GM12878 (cell line): ENCODE measurements around the gene ZNF891. TPM values are rescaled to one million over a fixed set of nuclear protein-coding genes. Genes with fewer than 3 reads are reported as not detected.
A peak's percentile ranks its signal among the peaks of the same experiment; 100 is the strongest.

ENCODE experiments used
- ASH2L ChIP-seq: fragments of 300-600, 200-600 bp; sonication (generic); IDR thresholded peaks from 2 replicates; pipeline ENCODE4 v1.6.1; 2017; ENCODE audit warnings: low read depth, mild to moderate bottlenecking, borderline replicate concordance
- BCL11A ChIP-seq: IDR thresholded peaks from 2 replicates; pipeline ENCODE4 v1.6.1; 2011; ENCODE audit warnings: low read depth, low read length
- CBFB ChIP-seq: IDR thresholded peaks from 2 replicates; pipeline ENCODE4 v1.6.1; 2016; ENCODE audit warnings: antibody characterized with exemption, low read depth
- CHD2 ChIP-seq: IDR thresholded peaks from 2 replicates; pipeline ENCODE4 v1.6.1; 2011; ENCODE audit warnings: low read depth, low read length, improper control_type of control experiment, borderline replicate concordance
- CREB1 ChIP-seq: IDR thresholded peaks from 2 replicates; pipeline ENCODE4 v1.6.1; 2012; ENCODE audit warnings: low read depth, mild to moderate bottlenecking, inconsistent platforms
- E2F4 ChIP-seq: IDR thresholded peaks from 2 replicates; pipeline ENCODE4 v1.6.1; 2012; ENCODE audit warnings: low read depth, low read length, improper control_type of control experiment
- EZH2 ChIP-seq: IDR thresholded peaks from 2 replicates; pipeline ENCODE4 v1.6.1; 2012; ENCODE audit warnings: low read depth, mild to moderate bottlenecking, control low read depth, inconsistent platforms, low read length, borderline replicate concordance; ENCODE audit not compliant: control insufficient read depth
- HDAC6 ChIP-seq: fragments of 200-600 bp; sonication (generic); IDR thresholded peaks from one replicate; pipeline ENCODE4 v1.8.0; 2017; ENCODE audit warnings: antibody characterized with exemption; ENCODE audit not compliant: unreplicated experiment
- IKZF2 ChIP-seq, 2 experiments: fragments of 450-650 bp; IDR thresholded peaks; 2 replicates each; pipeline ENCODE4 v1.6.1; 2017; ENCODE audit warnings: mild to moderate bottlenecking in 2 of 2, moderate library complexity in 2 of 2
- IRF4 ChIP-seq: IDR thresholded peaks from 2 replicates; pipeline ENCODE4 v1.6.1; 2011; ENCODE audit warnings: low read depth, low read length
- JUNB ChIP-seq: IDR thresholded peaks from 2 replicates; pipeline ENCODE4 v1.6.1; 2016; ENCODE audit warnings: antibody characterized with exemption, mild to moderate bottlenecking
- JUND ChIP-seq: IDR thresholded peaks from 2 replicates; pipeline ENCODE4 v1.6.1; 2012; ENCODE audit warnings: low read depth, mild to moderate bottlenecking, low read length, improper control_type of control experiment, moderate library complexity
- KDM1A ChIP-seq: fragments of 200-600 bp; sonication (generic); IDR thresholded peaks from 2 replicates; pipeline ENCODE4 v1.6.1; 2016; ENCODE audit warnings: borderline replicate concordance
- MTA2 ChIP-seq: fragments of 450-650 bp; IDR thresholded peaks from 2 replicates; pipeline ENCODE4 v1.6.1; 2016; ENCODE audit warnings: low read depth, mild to moderate bottlenecking, moderate library complexity
- NFIC ChIP-seq: IDR thresholded peaks from 2 replicates; pipeline ENCODE4 v1.6.1; 2012; ENCODE audit warnings: low read depth, mild to moderate bottlenecking, inconsistent platforms, low read length, moderate library complexity
- PAX5 ChIP-seq: IDR thresholded peaks from 2 replicates; pipeline ENCODE4 v1.6.1; 2011; ENCODE audit warnings: low read depth, low read length, borderline replicate concordance
- POLR2A ChIP-seq: IDR thresholded peaks from 2 replicates; pipeline ENCODE4 v1.6.1; 2011; ENCODE audit warnings: low read depth, mild to moderate bottlenecking, low read length
- PRDM15 ChIP-seq: fragments of 450-650 bp; formaldehyde crosslinking; IDR thresholded peaks from 2 replicates; pipeline ENCODE4 v1.4.0; 2020; ENCODE audit warnings: mild to moderate bottlenecking, moderate library complexity
- RELA ChIP-seq: fragments of 450-650 bp; IDR thresholded peaks from 2 replicates; pipeline ENCODE4 v1.8.0; 2014; ENCODE audit warnings: borderline replicate concordance; ENCODE audit not compliant: partially characterized antibody
- RELB ChIP-seq: fragments of 450-650 bp; IDR thresholded peaks from 2 replicates; pipeline ENCODE4 v1.6.1; 2017; ENCODE audit warnings: low read depth, mild to moderate bottlenecking, moderate library complexity
- SRF ChIP-seq, 2 experiments: IDR thresholded peaks; 2 replicates each; pipeline ENCODE4 v1.6.1; 2011; ENCODE audit warnings: low read depth in 2 of 2, low read length in 2 of 2, mild to moderate bottlenecking in 1 of 2, moderate library complexity in 1 of 2
- STAT1 ChIP-seq: fragments of 450-650 bp; conservative IDR thresholded peaks from 2 replicates; pipeline ENCODE4 v1.6.1; 2014; ENCODE audit warnings: antibody characterized with exemption, mild to moderate bottlenecking
- SUPT20H ChIP-seq: IDR thresholded peaks from 2 replicates; pipeline ENCODE4 v1.6.1; 2011; ENCODE audit warnings: low read depth, mild to moderate bottlenecking, low read length, moderate library complexity, borderline replicate concordance; ENCODE audit not compliant: control insufficient read depth
- WRNIP1 ChIP-seq: IDR thresholded peaks from 2 replicates; pipeline ENCODE4 v1.6.1; 2011; ENCODE audit warnings: low read depth, low read length, improper control_type of control experiment, borderline replicate concordance
- YBX1 ChIP-seq: fragments of 450-650 bp; IDR thresholded peaks from 2 replicates; pipeline ENCODE4 v1.6.1; 2016; ENCODE audit warnings: antibody characterized with exemption
- ZNF274 ChIP-seq: IDR thresholded peaks from one replicate; pipeline ENCODE4 v1.8.0; 2011; ENCODE audit not compliant: insufficient read length, insufficient read depth
- polyA plus RNA-seq, 11 experiments: library from polyadenylated mRNA; depleted of rRNA in 4 of 11; unstranded in 6 of 11; stranded (reverse) in 5 of 11; fragments of >200 nt; fragmentation: Nextera tagmentation in 4 of 11; fragmentation: Illumina TruSeq in 1 of 11; extraction: Ambion mirVana in 4 of 11; extraction: Trizol in 1 of 11; gene quantifications; 1 replicate in 1 of 11; 2 replicates in 10 of 11; pipeline versions ENCODE4 v1.2.1 to v1.2.3, GENCODE V29; 2011 to 2016; ENCODE audit warnings: inconsistent platforms in 2 of 11, missing spikeins in 2 of 11, low read depth in 1 of 11
- total RNA-seq, 4 experiments: library from RNA; depleted of rRNA in 3 of 4; stranded (reverse); fragments of >200 nt in 3 of 4; fragmentation: Illumina TruSeq in 1 of 4; extraction: Trizol in 1 of 4; gene quantifications; 2 replicates each; pipeline versions ENCODE4 v1.2.1 to v1.2.3, GENCODE V29; 2013 to 2021

Gene ZNF891
- total and polyA plus RNA-seq, 10 of the 15 experiments (the other 5 are each of a cell fraction or from before 2014, with no cell fraction given), result 0.20 to 1.1 (median 0.69) TPM

GRCh38 chr12:133080368-133081158 is 49.5 kb downstream of the ZNF891 start, which contains the start of gene ZNF140 (continued):
- TF ChIP-seq RELB (peak; percentile 48; the same call in 1 of the 2 replicates), SUPT20H (no peak), BCL11A (no peak), NFIC (no peak; the same call in 1 of the 2 replicates), CREB1 (peak; percentile 97), PAX5 (peak; percentile 34; the same call in 1 of the 2 replicates), EZH2 (no peak), YBX1 (no peak), IRF4 (no peak), CBFB (peak; percentile 51; the same call in 1 of the 2 replicates), SRF (IDR thresholded peaks at IDR 0.05; ENCODE audit: low read depth in 2 of 2, low read length in 2 of 2) (0 out of 4 replicates have a peak, but pooled peaks of 1 of the 2 experiments have one; percentile 63), PRDM15 (CRISPR knock-in tag) (no peak), JUNB (no peak), WRNIP1 (no peak), STAT1 (no peak; the same call in 1 of the 2 replicates), RELA (peak; percentile 90), E2F4 (no peak), HDAC6 (no peak), JUND (no peak), MTA2 (no peak), IKZF2 (IDR thresholded peaks at IDR 0.05) (peak in 1 of 2 experiments; percentile 26; a peak in 1 of 4 replicates), CHD2 (0 out of 2 replicates have a peak, but pooled peaks have one; percentile 11), KDM1A (no peak), POLR2A (peak; percentile 88), ASH2L (0 out of 2 replicates have a peak, but pooled peaks have one; percentile 50), ZNF274 (no peak)
